Kidney epithelial cell (primary cell): Measurements from ENCODE around the gene USP47. TPM values are rescaled to one million over a fixed set of nuclear protein-coding genes. Genes with fewer than 3 reads are reported as not detected.

ENCODE experiments used
- DNase-seq: peaks from one replicate; pipeline ENCODE4 v3.0.0-alpha.2; 2010; ENCODE audit warnings: low read depth
- H3K27me3 ChIP-seq: 2 replicates; pipeline ENCODE4 v1.6.0; 2011; ENCODE audit warnings: low read length; ENCODE audit not compliant: control insufficient read depth, insufficient read depth
- H3K36me3 ChIP-seq: 2 replicates; pipeline ENCODE4 v1.5.1; 2011; ENCODE audit warnings: low read length; ENCODE audit not compliant: control insufficient read depth, insufficient read depth
- H3K4me3 ChIP-seq: 2 replicates; pipeline ENCODE4 v1.5.1; 2011; ENCODE audit warnings: low read depth, mild to moderate bottlenecking, control low read depth, low read length
- total RNA-seq: library from RNA; depleted of rRNA; stranded (reverse); fragments of >200 nt; gene quantifications from 2 replicates; pipeline ENCODE4 v1.2.3, GENCODE V29; 2015
- TF ChIP-seq, protein P1 (sequence below): IDR thresholded peaks from 2 replicates; pipeline ENCODE4 v1.5.1; 2011; ENCODE audit warnings: mild to moderate bottlenecking, moderate library complexity, low read length, control low read depth, inconsistent platforms; ENCODE audit not compliant: insufficient read depth, poor library complexity, severe bottlenecking

USP47 gene
- total RNA-seq, 1 donor from 2014 or later: 46.3 TPM

GRCh38 chr11:11923828-11924227 is 82.1 kb downstream of the USP47 start:
- TF ChIP-seq, protein P1, sequence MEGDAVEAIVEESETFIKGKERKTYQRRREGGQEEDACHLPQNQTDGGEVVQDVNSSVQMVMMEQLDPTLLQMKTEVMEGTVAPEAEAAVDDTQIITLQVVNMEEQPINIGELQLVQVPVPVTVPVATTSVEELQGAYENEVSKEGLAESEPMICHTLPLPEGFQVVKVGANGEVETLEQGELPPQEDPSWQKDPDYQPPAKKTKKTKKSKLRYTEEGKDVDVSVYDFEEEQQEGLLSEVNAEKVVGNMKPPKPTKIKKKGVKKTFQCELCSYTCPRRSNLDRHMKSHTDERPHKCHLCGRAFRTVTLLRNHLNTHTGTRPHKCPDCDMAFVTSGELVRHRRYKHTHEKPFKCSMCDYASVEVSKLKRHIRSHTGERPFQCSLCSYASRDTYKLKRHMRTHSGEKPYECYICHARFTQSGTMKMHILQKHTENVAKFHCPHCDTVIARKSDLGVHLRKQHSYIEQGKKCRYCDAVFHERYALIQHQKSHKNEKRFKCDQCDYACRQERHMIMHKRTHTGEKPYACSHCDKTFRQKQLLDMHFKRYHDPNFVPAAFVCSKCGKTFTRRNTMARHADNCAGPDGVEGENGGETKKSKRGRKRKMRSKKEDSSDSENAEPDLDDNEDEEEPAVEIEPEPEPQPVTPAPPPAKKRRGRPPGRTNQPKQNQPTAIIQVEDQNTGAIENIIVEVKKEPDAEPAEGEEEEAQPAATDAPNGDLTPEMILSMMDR: no peak
- no peak for DNase-seq

DNA sequence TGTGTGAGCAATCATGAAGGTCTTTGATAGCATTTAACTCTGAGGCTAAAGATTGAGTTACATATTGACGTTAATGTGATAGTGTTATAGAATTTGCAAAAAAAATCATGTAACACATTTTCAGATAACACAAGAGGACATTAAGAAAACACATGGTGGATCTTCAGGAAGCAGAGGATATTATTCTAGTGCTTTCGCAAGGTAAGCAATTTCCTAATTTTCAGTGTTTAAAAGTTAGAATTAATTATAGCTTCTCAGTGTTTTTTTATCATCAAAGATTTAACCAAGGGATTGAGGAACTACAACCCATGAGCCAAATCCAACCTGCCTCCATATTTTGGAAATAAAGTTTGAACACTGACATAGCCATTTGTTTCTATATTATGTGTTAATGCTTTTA is 88.1 kb downstream of the USP47 start:
- Histone ChIP-seq H3K36me3 (no peaks in the 10 kb centered on the region), H3K27me3 (no peaks in the 10 kb centered on the region), H3K4me3 (no peak overlapping the region)
- TF ChIP-seq, protein P1: no peak
- no peak for DNase-seq

More at GRCh38 chr11:11923828-11924227, 82.1 kb downstream of the USP47 start:
- Histone ChIP-seq H3K36me3 (no peaks in the 10 kb centered on the region), H3K27me3 (no peaks in the 10 kb centered on the region), H3K4me3 (no peak overlapping the region)

- DNase-seq: peak; percentile 10
- Histone ChIP-seq H3K27me3 (no peaks in the 10 kb centered on the region), H3K36me3 (no peaks in the 10 kb centered on the region), H3K4me3 (no peak overlapping the region)
- TF ChIP-seq, protein P1: peak; percentile 56
These were observed 89.8 kb downstream of the USP47 start for GRCh38 chr11:11931461-11932055.

DNA sequence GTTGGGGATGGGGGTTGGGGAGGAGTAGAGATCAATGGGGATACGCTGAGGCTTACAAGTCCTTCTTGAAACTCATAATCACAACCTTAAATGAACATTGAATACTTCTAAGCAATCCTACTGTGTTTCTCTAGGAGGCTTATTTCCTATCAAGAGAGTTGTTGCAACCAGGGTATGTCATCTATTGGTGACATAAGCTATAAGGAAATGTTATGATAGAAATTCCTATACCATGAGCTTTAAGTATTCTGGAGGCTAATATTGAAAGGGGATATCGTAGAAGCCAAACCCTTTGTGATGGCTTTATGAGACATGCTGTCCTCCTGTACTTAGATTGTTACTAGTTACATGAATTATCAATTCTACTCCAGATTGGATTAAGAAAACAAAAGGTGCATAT is 93.8 kb downstream of the USP47 start:
- TF ChIP-seq, protein P1: no peak
- no peak overlapping the region for H3K4me3 ChIP-seq
- no peak for DNase-seq
- H3K27me3 ChIP-seq: no peaks in the 10 kb centered on the region
- H3K36me3 ChIP-seq: no peaks in the 10 kb centered on the region

GRCh38 chr11:11937433-11937832 is 95.7 kb downstream of the USP47 start:
- Histone ChIP-seq H3K27me3 (no peaks in the 10 kb centered on the region), H3K36me3 (no peaks in the 10 kb centered on the region), H3K4me3 (no peak overlapping the region)
- no peak for DNase-seq
- TF ChIP-seq, protein P1: no peak

GRCh38 chr11:11937957-11938356 is 96.2 kb downstream of the USP47 start:
- TF ChIP-seq, protein P1: no peak
- H3K36me3 ChIP-seq: peaks cover 1% of the 10 kb centered on the region
- no peaks in the 10 kb centered on the region for H3K27me3 ChIP-seq
- no peak overlapping the region for H3K4me3 ChIP-seq
- DNase-seq: no peak
